GM23338 (cell line): ENCODE results near the gene EDIL3. TPM values are rescaled to one million over a fixed set of nuclear protein-coding genes. Genes with fewer than 3 reads are reported as not detected.

ENCODE experiments used
- ATAC-seq: fragments of 200-7000 bp; cut with Tn5 transposase; 3 replicates; pipeline ENCODE4 v1.9.1; 2020
- DNase-seq: peaks from one replicate; pipeline ENCODE4 v3.0.0-alpha.2; 2015; ENCODE audit warnings: low spot score
- H2AFZ ChIP-seq: fragments of 200-600 bp; sonication (generic); 2 replicates; pipeline ENCODE4 v1.8.0; 2016; ENCODE audit warnings: antibody characterized with exemption, mild to moderate bottlenecking, moderate library complexity
- H3F3A ChIP-seq: fragments of 200-600 bp; sonication (generic); replicated peaks from 2 replicates; pipeline ENCODE4 v1.8.0; 2017; ENCODE audit warnings: antibody characterized with exemption, mixed run types, low read depth
- H3K27ac ChIP-seq: fragments of 200-600 bp; sonication (generic); 2 replicates; pipeline ENCODE4 v1.6.1; 2016; ENCODE audit warnings: low read depth
- H3K27me3 ChIP-seq: fragments of 200-600 bp; sonication (generic); 2 replicates; pipeline ENCODE4 v1.8.0; 2016; ENCODE audit warnings: mild to moderate bottlenecking, mixed run types, moderate library complexity; ENCODE audit not compliant: insufficient read depth
- H3K36me3 ChIP-seq: fragments of 200-600 bp; sonication (generic); 2 replicates; pipeline ENCODE4 v1.8.0; 2016; ENCODE audit warnings: mild to moderate bottlenecking; ENCODE audit not compliant: insufficient read depth
- H3K4me1 ChIP-seq: fragments of 200-600 bp; sonication (generic); 2 replicates; pipeline ENCODE4 v1.8.0; 2016; ENCODE audit warnings: mild to moderate bottlenecking, moderate library complexity; ENCODE audit not compliant: insufficient read depth
- H3K4me2 ChIP-seq: fragments of 200-600 bp; sonication (generic); 2 replicates; pipeline ENCODE4 v1.7.1; 2017; ENCODE audit warnings: mixed run types
- H3K4me3 ChIP-seq: fragments of 200-600 bp; sonication (generic); 2 replicates; pipeline ENCODE4 v1.6.1; 2016; ENCODE audit warnings: mixed run types
- H3K79me2 ChIP-seq: fragments of 200-600 bp; sonication (generic); replicated peaks from 2 replicates; pipeline ENCODE4 v1.8.0; 2017; ENCODE audit warnings: mild to moderate bottlenecking; ENCODE audit not compliant: insufficient read depth
- H3K9me2 ChIP-seq: fragments of 200-600 bp; sonication (generic); 2 replicates; pipeline ENCODE4 v1.8.0; 2017; ENCODE audit not compliant: insufficient read depth
- H4K20me1 ChIP-seq: fragments of 200-600 bp; sonication (generic); replicated peaks from 2 replicates; pipeline ENCODE4 v1.8.0; 2017; ENCODE audit warnings: mild to moderate bottlenecking; ENCODE audit not compliant: insufficient read depth
- H3K27ac Mint-ChIP-seq: 2 replicates; pipeline ENCODE4 v1.8.0; 2020; ENCODE audit warnings: inconsistent platforms, mild to moderate bottlenecking, moderate library complexity, mixed read lengths
- H3K27me3 Mint-ChIP-seq: 3 replicates; pipeline ENCODE4 v1.8.0; 2022; ENCODE audit warnings: low read depth, mild to moderate bottlenecking, moderate library complexity, mixed read lengths, inconsistent platforms; ENCODE audit not compliant: insufficient read depth, poor library complexity
- H3K36me3 Mint-ChIP-seq: 3 replicates; pipeline ENCODE4 v1.8.0; 2021; ENCODE audit warnings: low read depth, mild to moderate bottlenecking, inconsistent platforms, moderate library complexity, mixed read lengths
- H3K4me1 Mint-ChIP-seq: 3 replicates; pipeline ENCODE4 v1.8.0; 2020; ENCODE audit warnings: mild to moderate bottlenecking, inconsistent platforms, mixed read lengths
- H3K4me3 Mint-ChIP-seq: 3 replicates; pipeline ENCODE4 v1.8.0; 2021; ENCODE audit warnings: moderate library complexity, mild to moderate bottlenecking, inconsistent platforms, mixed read lengths
- H3K9me3 Mint-ChIP-seq: 3 replicates; pipeline ENCODE4 v1.8.0; 2020; ENCODE audit warnings: moderate library complexity, mild to moderate bottlenecking, inconsistent platforms, mixed read lengths
- EZH2 ChIP-seq: fragments of 200-600 bp; sonication (generic); IDR thresholded peaks from one replicate; pipeline ENCODE4 v1.8.0; 2017; ENCODE audit warnings: antibody characterized with exemption, mild to moderate bottlenecking, low read depth; ENCODE audit not compliant: unreplicated experiment
- JUNB ChIP-seq: IDR thresholded peaks from one replicate; pipeline ENCODE4 v1.6.1; 2016; ENCODE audit warnings: antibody characterized with exemption; ENCODE audit not compliant: unreplicated experiment
- NANOG ChIP-seq: IDR thresholded peaks from 2 replicates; pipeline ENCODE4 v1.6.1; 2016; ENCODE audit warnings: antibody characterized with exemption, borderline replicate concordance
- POLR2AphosphoS5 ChIP-seq: IDR thresholded peaks from 2 replicates; pipeline ENCODE4 v1.6.1; 2016; ENCODE audit warnings: antibody characterized with exemption, low read depth
- ZNF114 ChIP-seq: fragments of 250-450 bp; sonication (Bioruptor Pico); IDR thresholded peaks from 2 replicates; pipeline ENCODE4 v1.5.0; 2020; ENCODE audit warnings: mild to moderate bottlenecking, moderate library complexity
- ZNF331 ChIP-seq: fragments of 250-450 bp; sonication (Bioruptor Pico); IDR thresholded peaks from 2 replicates; pipeline ENCODE4 v1.5.0; 2020; ENCODE audit warnings: low read depth, mild to moderate bottlenecking, moderate library complexity
- polyA plus RNA-seq: library from polyadenylated mRNA; unstranded; fragments of >200 nt; fragmentation: Nextera tagmentation; extraction: Ambion mirVana; gene quantifications from 2 replicates; pipeline ENCODE4 v1.2.1, GENCODE V29; 2016
- total RNA-seq: library from RNA; depleted of rRNA; stranded (reverse); fragments of >200 nt; shearing (Covaris generic); gene quantifications from 2 replicates; pipeline ENCODE4 v1.2.3, GENCODE V29; 2014

EDIL3 gene
- total and polyA plus RNA-seq, 2 experiments from 2014 or later, result 43.3 to 61.9 TPM

DNA sequence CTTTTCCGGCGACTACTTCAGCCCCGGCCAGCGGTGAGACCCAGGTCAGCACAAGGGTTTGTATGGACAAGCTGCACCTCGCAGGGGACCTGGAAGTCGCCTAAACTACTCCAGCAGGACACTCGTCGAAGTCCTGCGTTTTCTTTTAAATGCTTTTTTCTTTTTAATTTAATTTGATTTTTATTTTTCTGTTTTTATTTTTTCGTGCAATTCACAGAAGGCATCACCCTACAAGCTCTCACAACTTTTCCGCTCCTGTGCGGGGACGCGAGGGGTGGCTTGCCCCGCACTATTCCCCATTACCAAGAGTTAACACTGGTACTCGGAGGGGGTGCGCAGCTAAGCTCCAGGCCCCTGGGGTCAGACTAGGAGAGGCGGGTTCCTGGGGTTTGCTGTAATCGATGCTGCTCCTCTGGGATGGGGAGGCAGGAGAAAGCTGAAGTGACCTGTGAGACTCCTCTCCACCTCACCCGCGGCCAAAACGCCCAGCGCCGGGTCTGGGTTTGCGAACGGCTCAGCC lies 1.3 kb downstream of the EDIL3 start:
- H2AFZ ChIP-seq, result peak overlapping the region; percentile 56; the same call in 1 of the 2 replicates
- H3K27ac Mint-ChIP-seq, result no peak overlapping the region
- DNase-seq (no peak), ATAC-seq (peak; percentile 11)
- H3K27ac ChIP-seq, result no peak overlapping the region
- H3K4me1 Mint-ChIP-seq, result peaks cover 30% of the 10 kb centered on the region
- no peak for TF ChIP-seq EZH2
- TF ChIP-seq POLR2AphosphoS5, result no peak
- no peak for TF ChIP-seq JUNB
- TF ChIP-seq ZNF114 (CRISPR knock-in tag), result no peak
- no peak for TF ChIP-seq ZNF331
- peaks cover 22% of the 10 kb centered on the region for H3K27me3 Mint-ChIP-seq
- no peaks in the 10 kb centered on the region for H3K9me2 ChIP-seq
- H4K20me1 ChIP-seq, result no peaks in the 10 kb centered on the region
- peaks cover 3% of the 10 kb centered on the region; the same call in 2 of the 3 replicates for H3K36me3 Mint-ChIP-seq
- H3K27me3 ChIP-seq, result peaks cover 10% of the 10 kb centered on the region; the same call in 1 of the 2 replicates
- no peaks in the 10 kb centered on the region for H3K36me3 ChIP-seq
- peaks cover 56% of the 10 kb centered on the region for H3K79me2 ChIP-seq
- no peaks in the 10 kb centered on the region for H3F3A ChIP-seq
- H3K4me2 ChIP-seq, result peak overlapping the region; percentile 95
- H3K4me3 Mint-ChIP-seq, result peak overlapping the region; percentile 97
- peaks cover 51% of the 10 kb centered on the region for H3K4me1 ChIP-seq
- peak overlapping the region; percentile 84 for H3K4me3 ChIP-seq
- no peaks in the 10 kb centered on the region; the same call in 2 of the 3 replicates for H3K9me3 Mint-ChIP-seq

GRCh38 chr5:84382363-84383295 lies 2.1 kb downstream of the EDIL3 start:
- ATAC-seq (peak; percentile 63), DNase-seq (peak; percentile 86)
- Histone ChIP-seq H3K36me3 (no peaks in the 10 kb centered on the region), H4K20me1 (no peaks in the 10 kb centered on the region), H3K9me2 (no peaks in the 10 kb centered on the region), H3K4me2 (peak overlapping the region; percentile 95), H2AFZ (peak overlapping the region; percentile 56), H3K79me2 (peaks cover 63% of the 10 kb centered on the region), H3K27ac (no peak overlapping the region), H3K4me3 (peak overlapping the region; percentile 84), H3K4me1 (peaks cover 48% of the 10 kb centered on the region), H3K27me3 (peaks cover 10% of the 10 kb centered on the region; the same call in 1 of the 2 replicates), H3F3A (no peaks in the 10 kb centered on the region)
- Mint-ChIP-seq H3K27me3 (peaks cover 22% of the 10 kb centered on the region), H3K27ac (peak overlapping the region; percentile 86), H3K36me3 (peaks cover under 1% of the 10 kb centered on the region; the same call in 1 of the 3 replicates), H3K4me1 (peaks cover 29% of the 10 kb centered on the region), H3K9me3 (no peaks in the 10 kb centered on the region; the same call in 2 of the 3 replicates), H3K4me3 (peak overlapping the region; percentile 97)
- TF ChIP-seq POLR2AphosphoS5 (peak; percentile 36; the same call in 1 of the 2 replicates), NANOG (no peak), EZH2 (no peak)
